K562 (cell line): Measurements from ENCODE around the gene EPO. TPM values are rescaled to one million over a fixed set of nuclear protein-coding genes. Genes with fewer than 3 reads are reported as not detected.

ENCODE experiments used
- CC2D1A ChIP-seq: fragments of 450-650 bp; IDR thresholded peaks from 2 replicates; pipeline ENCODE4 v1.6.1; 2017; ENCODE audit warnings: mild to moderate bottlenecking
- CREM ChIP-seq: IDR thresholded peaks from 2 replicates; pipeline ENCODE4 v1.6.1; 2014; ENCODE audit warnings: antibody characterized with exemption, low read depth
- GABPB2 ChIP-seq: fragments of 250-450 bp; sonication (Bioruptor Pico); conservative IDR thresholded peaks from 2 replicates; pipeline ENCODE4 v1.5.1; 2021; ENCODE audit warnings: mild to moderate bottlenecking
- GATA2 ChIP-seq: sonication (generic); formaldehyde crosslinking; IDR thresholded peaks from 2 replicates; pipeline ENCODE4 v1.4.0; 2020; ENCODE audit warnings: mild to moderate bottlenecking, missing genetic modification reagents
- HDAC6 ChIP-seq: IDR thresholded peaks from 2 replicates; pipeline ENCODE4 v1.6.1; 2012; ENCODE audit warnings: low read depth, mild to moderate bottlenecking, control low read depth, inconsistent platforms, low read length, moderate library complexity
- KLF10 ChIP-seq: fragments of 250-450 bp; sonication (Bioruptor Pico); IDR thresholded peaks from 2 replicates; pipeline ENCODE4 v1.6.1; 2021; ENCODE audit warnings: matching md5 sums
- MAFK ChIP-seq: IDR thresholded peaks from 2 replicates; pipeline ENCODE4 v1.6.1; 2011; ENCODE audit warnings: low read length, improper control_type of control experiment
- SAFB ChIP-seq: fragments of 200-400 bp; formaldehyde crosslinking; IDR thresholded peaks from 2 replicates; pipeline ENCODE4 v1.6.1; 2017; ENCODE audit warnings: low read depth, low read length, borderline replicate concordance
- TAF1 ChIP-seq: IDR thresholded peaks from 2 replicates; pipeline ENCODE4 v1.6.1; 2011; ENCODE audit warnings: mild to moderate bottlenecking, low read length, moderate library complexity; ENCODE audit not compliant: insufficient read depth, control insufficient read depth, severe bottlenecking; ENCODE audit errors: extremely low read depth
- TCF3 ChIP-seq: sonication (generic); formaldehyde crosslinking; IDR thresholded peaks from 2 replicates; pipeline ENCODE4 v1.4.0; 2020; ENCODE audit warnings: mild to moderate bottlenecking, missing genetic modification reagents
- TEAD2 ChIP-seq: fragments of 450-650 bp; IDR thresholded peaks from 2 replicates; pipeline ENCODE4 v1.6.1; 2016; ENCODE audit warnings: missing genetic modification characterization, control low read depth, missing compliant biosample characterization
- ZNF133 ChIP-seq: fragments of 250-450 bp; sonication (Bioruptor Pico); IDR thresholded peaks from 2 replicates; pipeline ENCODE4 v1.4.0; 2020; ENCODE audit warnings: mild to moderate bottlenecking
- ZNF165 ChIP-seq: fragments of 250-450 bp; sonication (Bioruptor Pico); IDR thresholded peaks from 2 replicates; pipeline ENCODE4 v1.4.0; 2020; ENCODE audit warnings: borderline replicate concordance
- ZNF224 ChIP-seq: sonication (generic); formaldehyde crosslinking; IDR thresholded peaks from 2 replicates; pipeline ENCODE4 v1.8.0; 2022; ENCODE audit warnings: mild to moderate bottlenecking, missing genetic modification reagents
- ZNF551 ChIP-seq: fragments of 250-450 bp; sonication (Bioruptor Pico); IDR thresholded peaks from 2 replicates; pipeline ENCODE4 v1.5.0; 2021; ENCODE audit warnings: mild to moderate bottlenecking, moderate library complexity
- polyA plus RNA-seq, 8 experiments: library from polyadenylated mRNA; depleted of rRNA in 4 of 8; stranded (reverse) in 5 of 8; unstranded in 3 of 8; fragments of >200 nt; fragmentation: Nextera tagmentation in 2 of 8; fragmentation: Illumina TruSeq in 1 of 8; extraction: Ambion mirVana in 2 of 8; extraction: Trizol in 1 of 8; gene quantifications; 2 replicates each; pipeline versions ENCODE4 v1.2.1 to v1.2.3, GENCODE V29; 2011 to 2014; ENCODE audit warnings: inconsistent platforms in 1 of 8, missing spikeins in 1 of 8
- total RNA-seq, 7 experiments: library from RNA; depleted of rRNA in 6 of 7; stranded (reverse); fragments of >200 nt in 6 of 7; fragmentation: Illumina TruSeq in 2 of 7; extraction: Trizol in 2 of 7; gene quantifications; 2 replicates each; pipeline versions ENCODE4 v1.2.1 to v1.2.3, GENCODE V29; 2011 to 2021; ENCODE audit warnings: low replicate concordance in 1 of 7
- TF ChIP-seq, protein P1 (sequence below): sonication (generic); formaldehyde crosslinking; IDR thresholded peaks from 2 replicates; pipeline ENCODE4 v1.8.0; 2022; ENCODE audit warnings: mild to moderate bottlenecking, missing genetic modification reagents
- TF ChIP-seq, protein P2 (sequence below), 2 experiments: fragments of 250-450 bp in 1 of 2; fragments of 450-650 bp in 1 of 2; sonication (Bioruptor Pico) in 1 of 2; IDR thresholded peaks; 2 replicates each; pipeline versions ENCODE4 v1.6.1 to v1.8.0; 2016 to 2021; ENCODE audit warnings: mild to moderate bottlenecking in 2 of 2, moderate library complexity in 2 of 2, missing compliant biosample characterization in 1 of 2, missing genetic modification characterization in 1 of 2
- TF ChIP-seq, protein P3 (sequence below): sonication (generic); formaldehyde crosslinking; IDR thresholded peaks from 2 replicates; pipeline ENCODE4 v1.8.1; 2023; ENCODE audit warnings: mild to moderate bottlenecking, missing genetic modification reagents
- TF ChIP-seq, protein P4 (sequence below), 2 experiments: IDR thresholded peaks; 2 replicates each; pipeline ENCODE4 v1.6.1; 2012; ENCODE audit warnings: improper control_type of control experiment in 2 of 2, low read depth in 2 of 2, low read length in 2 of 2, borderline replicate concordance in 1 of 2

The EPO gene
- total and polyA plus RNA-seq, 9 of the 15 experiments (the other 6 are each of a cell fraction or from before 2014, with no cell fraction given) = 0.06 to 0.41 (median 0.07) TPM; not detected in 6

DNA sequence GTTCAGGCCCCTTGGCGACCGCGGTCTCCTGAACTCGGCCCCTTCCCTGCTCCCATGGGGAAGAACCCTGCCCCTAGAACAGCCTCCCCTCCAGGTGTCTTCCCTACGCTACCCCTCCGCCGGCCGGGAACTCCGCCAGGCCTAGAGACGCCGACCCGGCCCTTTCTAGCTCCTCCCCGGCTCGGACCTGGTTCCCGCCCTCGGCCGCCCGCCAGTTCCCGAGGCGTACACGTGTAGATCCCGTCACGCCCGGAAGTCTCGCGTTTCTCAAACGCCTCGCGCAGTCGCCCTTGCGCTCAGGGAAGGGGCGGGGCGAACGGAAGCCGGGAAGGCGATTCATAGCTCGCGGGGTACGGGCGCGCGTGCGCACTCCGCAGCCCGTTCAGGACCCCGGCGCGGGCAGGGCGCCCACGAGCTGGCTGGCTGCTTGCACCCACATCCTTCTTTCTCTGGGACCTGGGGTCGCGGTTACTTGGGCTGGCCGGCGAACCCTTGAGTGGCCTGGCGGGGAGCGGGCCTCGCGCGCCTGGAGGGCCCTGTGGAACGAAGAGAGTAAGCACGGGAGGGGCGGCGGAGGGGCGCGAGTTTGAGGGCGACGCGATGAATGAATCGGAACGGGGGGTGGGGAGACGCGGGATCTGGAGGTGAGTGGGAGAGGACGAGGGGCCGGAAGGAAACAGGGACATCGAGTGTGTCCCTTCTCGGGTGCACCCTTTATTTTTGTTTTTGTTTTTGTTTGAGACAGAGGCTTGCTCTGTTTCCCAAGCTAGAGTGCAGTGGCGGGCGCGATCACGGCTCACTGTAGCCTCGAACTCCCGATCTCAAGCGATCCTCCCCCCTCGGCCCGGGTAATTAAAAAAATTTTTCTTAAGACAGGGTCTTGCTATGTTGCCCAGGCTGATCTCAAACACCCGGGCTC is 14.3 kb upstream of the EPO start, which contains the start of gene POP7 (continued):
- TF ChIP-seq, protein P1, sequence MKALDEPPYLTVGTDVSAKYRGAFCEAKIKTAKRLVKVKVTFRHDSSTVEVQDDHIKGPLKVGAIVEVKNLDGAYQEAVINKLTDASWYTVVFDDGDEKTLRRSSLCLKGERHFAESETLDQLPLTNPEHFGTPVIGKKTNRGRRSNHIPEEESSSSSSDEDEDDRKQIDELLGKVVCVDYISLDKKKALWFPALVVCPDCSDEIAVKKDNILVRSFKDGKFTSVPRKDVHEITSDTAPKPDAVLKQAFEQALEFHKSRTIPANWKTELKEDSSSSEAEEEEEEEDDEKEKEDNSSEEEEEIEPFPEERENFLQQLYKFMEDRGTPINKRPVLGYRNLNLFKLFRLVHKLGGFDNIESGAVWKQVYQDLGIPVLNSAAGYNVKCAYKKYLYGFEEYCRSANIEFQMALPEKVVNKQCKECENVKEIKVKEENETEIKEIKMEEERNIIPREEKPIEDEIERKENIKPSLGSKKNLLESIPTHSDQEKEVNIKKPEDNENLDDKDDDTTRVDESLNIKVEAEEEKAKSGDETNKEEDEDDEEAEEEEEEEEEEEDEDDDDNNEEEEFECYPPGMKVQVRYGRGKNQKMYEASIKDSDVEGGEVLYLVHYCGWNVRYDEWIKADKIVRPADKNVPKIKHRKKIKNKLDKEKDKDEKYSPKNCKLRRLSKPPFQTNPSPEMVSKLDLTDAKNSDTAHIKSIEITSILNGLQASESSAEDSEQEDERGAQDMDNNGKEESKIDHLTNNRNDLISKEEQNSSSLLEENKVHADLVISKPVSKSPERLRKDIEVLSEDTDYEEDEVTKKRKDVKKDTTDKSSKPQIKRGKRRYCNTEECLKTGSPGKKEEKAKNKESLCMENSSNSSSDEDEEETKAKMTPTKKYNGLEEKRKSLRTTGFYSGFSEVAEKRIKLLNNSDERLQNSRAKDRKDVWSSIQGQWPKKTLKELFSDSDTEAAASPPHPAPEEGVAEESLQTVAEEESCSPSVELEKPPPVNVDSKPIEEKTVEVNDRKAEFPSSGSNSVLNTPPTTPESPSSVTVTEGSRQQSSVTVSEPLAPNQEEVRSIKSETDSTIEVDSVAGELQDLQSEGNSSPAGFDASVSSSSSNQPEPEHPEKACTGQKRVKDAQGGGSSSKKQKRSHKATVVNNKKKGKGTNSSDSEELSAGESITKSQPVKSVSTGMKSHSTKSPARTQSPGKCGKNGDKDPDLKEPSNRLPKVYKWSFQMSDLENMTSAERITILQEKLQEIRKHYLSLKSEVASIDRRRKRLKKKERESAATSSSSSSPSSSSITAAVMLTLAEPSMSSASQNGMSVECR = peak; percentile 80
- no peak for TF ChIP-seq KLF10 (CRISPR knock-in tag)
- no peak for TF ChIP-seq ZNF133
- no peak for TF ChIP-seq TCF3 (CRISPR knock-in tag)
- TF ChIP-seq GATA2 = no peak
- TF ChIP-seq, protein P2, sequence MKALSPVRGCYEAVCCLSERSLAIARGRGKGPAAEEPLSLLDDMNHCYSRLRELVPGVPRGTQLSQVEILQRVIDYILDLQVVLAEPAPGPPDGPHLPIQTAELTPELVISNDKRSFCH (CRISPR knock-in tag; IDR thresholded peaks at IDR 0.05) = no peak
- TF ChIP-seq, protein P2 (tag; IDR thresholded peaks at IDR 0.05) = no peak
- TF ChIP-seq SAFB = peak; percentile 48; the same call in 1 of the 2 replicates
- no peak for TF ChIP-seq HDAC6
- TF ChIP-seq TAF1 = peak; percentile 83
- TF ChIP-seq GABPB2 (CRISPR knock-in tag) = no peak; the same call in 1 of the 2 replicates
- TF ChIP-seq CC2D1A = no peak; the same call in 1 of the 2 replicates
- TF ChIP-seq TEAD2 (tag) = no peak
- TF ChIP-seq MAFK = no peak
- TF ChIP-seq, protein P3, sequence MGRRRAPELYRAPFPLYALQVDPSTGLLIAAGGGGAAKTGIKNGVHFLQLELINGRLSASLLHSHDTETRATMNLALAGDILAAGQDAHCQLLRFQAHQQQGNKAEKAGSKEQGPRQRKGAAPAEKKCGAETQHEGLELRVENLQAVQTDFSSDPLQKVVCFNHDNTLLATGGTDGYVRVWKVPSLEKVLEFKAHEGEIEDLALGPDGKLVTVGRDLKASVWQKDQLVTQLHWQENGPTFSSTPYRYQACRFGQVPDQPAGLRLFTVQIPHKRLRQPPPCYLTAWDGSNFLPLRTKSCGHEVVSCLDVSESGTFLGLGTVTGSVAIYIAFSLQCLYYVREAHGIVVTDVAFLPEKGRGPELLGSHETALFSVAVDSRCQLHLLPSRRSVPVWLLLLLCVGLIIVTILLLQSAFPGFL (CRISPR knock-in tag) = 0 out of 2 replicates have a peak, but pooled peaks have one; percentile 37
- no peak for TF ChIP-seq ZNF165
- no peak for TF ChIP-seq ZNF224 (CRISPR knock-in tag)
- TF ChIP-seq, protein P4, sequence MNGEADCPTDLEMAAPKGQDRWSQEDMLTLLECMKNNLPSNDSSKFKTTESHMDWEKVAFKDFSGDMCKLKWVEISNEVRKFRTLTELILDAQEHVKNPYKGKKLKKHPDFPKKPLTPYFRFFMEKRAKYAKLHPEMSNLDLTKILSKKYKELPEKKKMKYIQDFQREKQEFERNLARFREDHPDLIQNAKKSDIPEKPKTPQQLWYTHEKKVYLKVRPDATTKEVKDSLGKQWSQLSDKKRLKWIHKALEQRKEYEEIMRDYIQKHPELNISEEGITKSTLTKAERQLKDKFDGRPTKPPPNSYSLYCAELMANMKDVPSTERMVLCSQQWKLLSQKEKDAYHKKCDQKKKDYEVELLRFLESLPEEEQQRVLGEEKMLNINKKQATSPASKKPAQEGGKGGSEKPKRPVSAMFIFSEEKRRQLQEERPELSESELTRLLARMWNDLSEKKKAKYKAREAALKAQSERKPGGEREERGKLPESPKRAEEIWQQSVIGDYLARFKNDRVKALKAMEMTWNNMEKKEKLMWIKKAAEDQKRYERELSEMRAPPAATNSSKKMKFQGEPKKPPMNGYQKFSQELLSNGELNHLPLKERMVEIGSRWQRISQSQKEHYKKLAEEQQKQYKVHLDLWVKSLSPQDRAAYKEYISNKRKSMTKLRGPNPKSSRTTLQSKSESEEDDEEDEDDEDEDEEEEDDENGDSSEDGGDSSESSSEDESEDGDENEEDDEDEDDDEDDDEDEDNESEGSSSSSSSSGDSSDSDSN (IDR thresholded peaks at IDR 0.05; ENCODE audit: borderline replicate concordance in 1 of 2, low read depth in 2 of 2, low read length in 2 of 2) = peak in 1 of 2 experiments; percentile 93; a peak in 2 of 4 replicates
- TF ChIP-seq ZNF551 (CRISPR knock-in tag) = no peak
- peak; percentile 93 for TF ChIP-seq CREM
